Measurements from ENCODE around the gene GJB6. TPM values are rescaled to one million over a fixed set of nuclear protein-coding genes. Genes with fewer than 3 reads are reported as not detected.

GJB6 gene
- total and polyA plus RNA-seq, 2 donors (not counting 1 experiment from before 2014, with no cell fraction given), result not detected

DNA sequence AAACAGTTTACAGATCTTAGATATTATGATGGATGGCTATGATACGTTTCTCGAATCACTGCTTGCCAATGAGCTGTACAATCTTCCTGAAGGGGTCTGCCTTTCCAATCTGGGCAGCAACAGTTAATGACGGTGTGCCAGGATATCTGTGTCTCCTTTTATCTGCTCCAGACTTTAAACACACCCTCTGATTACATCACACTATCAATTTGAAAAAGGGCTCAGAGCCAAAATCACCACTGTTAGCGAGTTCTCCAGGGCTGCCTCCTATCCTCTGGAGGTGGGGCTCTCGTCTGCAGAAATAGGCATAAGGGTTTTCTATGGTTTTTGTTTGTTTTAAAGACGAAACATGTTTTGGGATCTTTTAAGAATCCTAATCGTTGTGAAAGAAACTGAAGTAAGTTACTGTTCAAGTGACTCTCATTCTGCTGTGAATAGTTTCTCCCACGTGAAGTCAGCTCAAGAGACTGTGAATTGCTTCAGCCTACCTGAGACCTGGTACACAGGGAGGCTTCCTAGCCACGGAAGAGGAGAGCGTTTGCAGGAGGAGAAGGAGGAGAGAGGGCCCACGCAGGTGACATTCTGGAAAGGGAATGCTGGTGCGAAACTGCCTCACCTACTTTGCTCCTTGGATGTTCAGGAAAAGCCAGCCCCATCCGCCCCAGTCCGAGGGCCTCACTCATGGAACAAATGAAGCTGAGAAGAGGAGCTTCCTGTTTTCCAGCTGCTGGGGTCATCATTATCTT, 56.0 kb downstream of the GJB6 start:
- no peak for DNase-seq
- H4K20me1 ChIP-seq (ENCODE audit: control insufficient read depth, insufficient read depth, low read length, poor library complexity, severe bottlenecking), result no peaks in the 10 kb centered on the region
- Mint-ChIP-seq H3K27me3 (peaks cover 89% of the 10 kb centered on the region), H3K4me1 (peaks cover 10% of the 10 kb centered on the region), H3K27ac (no peak overlapping the region), H3K4me3 (no peak overlapping the region), H3K9me3 (ENCODE audit: insufficient read depth) (no peaks in the 10 kb centered on the region)
- CTCF ChIA-PET, result interaction anchor here (0.8 to 1.3 kb wide), 2 partner anchors 10 to 14 kb away, joined by 3 to 4 read pairs; no protein-coding TSS in a partner anchor
- TF ChIP-seq CTCF (IDR thresholded peaks at IDR 0.05) (no peak), EZH2 (IDR thresholded peaks at IDR 0.05; ENCODE audit: borderline replicate concordance, insufficient read depth, low read depth, low read length, poor library complexity, severe bottlenecking) (no peak)
- WGBS (ENCODE audit: insufficient coverage), result 82% methylated on average over 12 of the region's 14 CpGs
- POLR2A ChIA-PET, result no interaction called here
- no peak overlapping the region for H3K4me3 ChIP-seq (ENCODE audit: control extremely low read depth in 1 of 5, extremely low read depth in 1 of 5, insufficient read depth in 1 of 5, low read depth in 2 of 5, low read length in 4 of 5)
- no peak for ATAC-seq (ENCODE audit: low read depth)
- peaks cover 0 to 6% (median 0%) of the 10 kb centered on the region in 3 donors for H3K9me3 ChIP-seq (ENCODE audit: control extremely low read depth in 1 of 3, control insufficient read depth in 2 of 3, insufficient read depth in 1 of 3, low read length in 2 of 3)
- no peak overlapping the region for H3K27ac ChIP-seq (ENCODE audit: low read length in 2 of 2)
- peaks cover 0 to 52% (median 24%) of the 10 kb centered on the region in 4 experiments for H3K27me3 ChIP-seq (replicated peaks in 1 of 4; ENCODE audit: control extremely low read depth in 1 of 4, control insufficient read depth in 3 of 4, insufficient read depth in 4 of 4, low read length in 3 of 4)
- no peaks in the 10 kb centered on the region for H3K79me2 ChIP-seq (ENCODE audit: control insufficient read depth, insufficient read depth, low read length)
- H3K36me3 ChIP-seq (replicated peaks in 1 of 2; ENCODE audit: control extremely low read depth in 1 of 2, control insufficient read depth in 1 of 2, extremely low read depth in 1 of 2, insufficient read depth in 2 of 2, low read length in 1 of 2), result no peaks in the 10 kb centered on the region
- intact Hi-C loops (cut with micrococcal nuclease), result no loop called here
- H3K4me1 ChIP-seq (ENCODE audit: control insufficient read depth in 2 of 2, insufficient read depth in 2 of 2, low read length in 2 of 2), result peaks cover 0 to 8% of the 10 kb centered on the region in 2 donors
- H3K9ac ChIP-seq (ENCODE audit: low read length), result no peak overlapping the region
- no peak overlapping the region for H3K4me2 ChIP-seq (replicated peaks; ENCODE audit: low read depth, low read length, poor library complexity, severe bottlenecking)
- no peak overlapping the region for H2AFZ ChIP-seq (ENCODE audit: insufficient read depth, low read depth, low read length, poor library complexity, severe bottlenecking)

GRCh38 chr13:20175406-20175794, 56.7 kb downstream of the GJB6 start:
- Histone ChIP-seq H3K4me2 (replicated peaks; ENCODE audit: low read depth, low read length, poor library complexity, severe bottlenecking) (no peak overlapping the region), H3K4me1 (ENCODE audit: control insufficient read depth in 2 of 2, insufficient read depth in 2 of 2, low read length in 2 of 2) (peaks cover 0 to 8% of the 10 kb centered on the region in 2 donors), H4K20me1 (ENCODE audit: control insufficient read depth, insufficient read depth, low read length, poor library complexity, severe bottlenecking) (no peaks in the 10 kb centered on the region), H3K36me3 (replicated peaks in 1 of 2; ENCODE audit: control extremely low read depth in 1 of 2, control insufficient read depth in 1 of 2, extremely low read depth in 1 of 2, insufficient read depth in 2 of 2, low read length in 1 of 2) (no peaks in the 10 kb centered on the region), H3K27me3 (replicated peaks in 1 of 4; ENCODE audit: control extremely low read depth in 1 of 4, control insufficient read depth in 3 of 4, insufficient read depth in 4 of 4, low read length in 3 of 4) (peaks cover 0 to 55% (median 21%) of the 10 kb centered on the region in 4 experiments), H3K4me3 (ENCODE audit: control extremely low read depth in 1 of 5, extremely low read depth in 1 of 5, insufficient read depth in 1 of 5, low read depth in 2 of 5, low read length in 4 of 5) (no peak overlapping the region), H2AFZ (ENCODE audit: insufficient read depth, low read depth, low read length, poor library complexity, severe bottlenecking) (no peak overlapping the region), H3K79me2 (ENCODE audit: control insufficient read depth, insufficient read depth, low read length) (no peaks in the 10 kb centered on the region), H3K27ac (ENCODE audit: low read length in 2 of 2) (no peak overlapping the region), H3K9ac (ENCODE audit: low read length) (no peak overlapping the region), H3K9me3 (ENCODE audit: control extremely low read depth in 1 of 3, control insufficient read depth in 2 of 3, insufficient read depth in 1 of 3, low read length in 2 of 3) (peaks cover 0 to 6% (median 0%) of the 10 kb centered on the region in 3 donors)
- no peak for ATAC-seq (ENCODE audit: low read depth)
- TF ChIP-seq CTCF (IDR thresholded peaks at IDR 0.05), result no peak
- no peak for TF ChIP-seq EZH2 (IDR thresholded peaks at IDR 0.05; ENCODE audit: borderline replicate concordance, insufficient read depth, low read depth, low read length, poor library complexity, severe bottlenecking)
- WGBS (ENCODE audit: insufficient coverage), result 100% methylated on average over 1 of the region's 3 CpGs
- Mint-ChIP-seq H3K27ac (no peak overlapping the region), H3K9me3 (ENCODE audit: insufficient read depth) (no peaks in the 10 kb centered on the region), H3K4me3 (peak overlapping the region; percentile 4), H3K4me1 (peaks cover 10% of the 10 kb centered on the region), H3K27me3 (peaks cover 89% of the 10 kb centered on the region)
- DNase-seq, result no peak
- ChIA-PET CTCF (interaction anchor here (1.3 kb wide), 1 partner anchor 10 kb away, joined by 4 read pairs; no protein-coding TSS in a partner anchor), POLR2A (no interaction called here)
- intact Hi-C loops (cut with micrococcal nuclease), result no loop called here
